Kidney (tissue), 14 donors: Measurements from ENCODE around the gene RNF224. TPM values are rescaled to one million over a fixed set of nuclear protein-coding genes. Genes with fewer than 3 reads are reported as not detected.

Source experiments
- DNase-seq, 5 donors: peaks; one replicate each; pipeline ENCODE4 v3.0.0-alpha.2; 2013 to 2020
- FAIRE-seq: peaks from 2 replicates; lab custom pipeline; 2012; peaks lifted over from hg19 to GRCh38; lab: Jason Lieb, UNC
- H3K27ac ChIP-seq, 2 donors: one replicate each; pipeline ENCODE4 v1.7.0; 2013; ENCODE audit warnings: low read depth in 2 of 2, low read length in 2 of 2, inconsistent platforms in 1 of 2
- H3K27me3 ChIP-seq: one replicate; pipeline ENCODE4 v1.7.1; 2013; ENCODE audit warnings: low read length, inconsistent platforms; ENCODE audit not compliant: control insufficient read depth, insufficient read depth
- H3K36me3 ChIP-seq, 3 donors: one replicate each; pipeline versions ENCODE4 v1.7.0 to v1.7.1; 2013; ENCODE audit warnings: low read length in 3 of 3, control low read depth in 1 of 3, inconsistent platforms in 1 of 3; ENCODE audit not compliant: insufficient read depth in 3 of 3, control insufficient read depth in 2 of 3
- H3K4me1 ChIP-seq, 3 donors: one replicate each; pipeline versions ENCODE4 v1.7.0 to v1.7.1; 2013; ENCODE audit warnings: low read length in 3 of 3, inconsistent platforms in 1 of 3, low read depth in 1 of 3; ENCODE audit not compliant: control insufficient read depth in 2 of 3, insufficient read depth in 2 of 3
- H3K4me3 ChIP-seq, 3 donors: one replicate each; pipeline versions ENCODE4 v1.7.0 to v1.8.1; 2013; ENCODE audit warnings: low read length in 3 of 3, control low read depth in 1 of 3, inconsistent platforms in 1 of 3
- H3K9ac ChIP-seq, 3 donors: one replicate each; pipeline versions ENCODE4 v1.7.0 to v1.7.1; 2013; ENCODE audit warnings: low read length in 3 of 3, control low read depth in 1 of 3, inconsistent platforms in 1 of 3
- H3K9me3 ChIP-seq, 3 donors: one replicate each; pipeline versions ENCODE4 v1.7.0 to v1.7.1; 2013; ENCODE audit warnings: low read length in 3 of 3, control low read depth in 1 of 3, inconsistent platforms in 1 of 3; ENCODE audit not compliant: control insufficient read depth in 2 of 3, insufficient read depth in 1 of 3
- intact Hi-C: fragments of 100-400 bp; cut with DNase I; formaldehyde crosslinking; loops from one replicate; pipeline ENCODE4 v1.11.1; 2022
- polyA plus RNA-seq: library from polyadenylated mRNA; stranded (reverse); fragments of 350-450 nt; fragmentation: Illumina TruSeq; extraction: RNeasy Lipid Tissue Mini Kit (QIAGEN cat#74804); gene quantifications from one replicate; pipeline ENCODE4 v1.2.3, GENCODE V29; 2014; ENCODE audit warnings: low read depth, low replicate concordance; ENCODE audit not compliant: insufficient read depth
- total RNA-seq: library from RNA; stranded (reverse); fragmentation: NEBNext Ultra II Directional; extraction: Animal tissue kit (Norgen Biotek cat#: 25700); gene quantifications from one replicate; pipeline ENCODE4 v1.2.1, GENCODE V29; 2021
- TF ChIP-seq, protein P1 (sequence below): IDR thresholded peaks from 3 replicates; pipeline ENCODE4 v1.5.1; 2012; ENCODE audit warnings: mild to moderate bottlenecking, moderate library complexity, borderline replicate concordance; ENCODE audit not compliant: insufficient read depth; ENCODE audit errors: extremely low read depth
- donor health status: control.
- donor health status: control.
- donor health status: control.
- donor health status: control.
- donor health status: control.
- donor health status: DM: yes; HTN: yes; CAD: no.
- donor health status: Normal renal cell carcinoma (clear cell type).

Gene RNF224
- total and polyA plus RNA-seq, 2 donors from 2014 or later = 0.80 to 0.85 TPM

DNA sequence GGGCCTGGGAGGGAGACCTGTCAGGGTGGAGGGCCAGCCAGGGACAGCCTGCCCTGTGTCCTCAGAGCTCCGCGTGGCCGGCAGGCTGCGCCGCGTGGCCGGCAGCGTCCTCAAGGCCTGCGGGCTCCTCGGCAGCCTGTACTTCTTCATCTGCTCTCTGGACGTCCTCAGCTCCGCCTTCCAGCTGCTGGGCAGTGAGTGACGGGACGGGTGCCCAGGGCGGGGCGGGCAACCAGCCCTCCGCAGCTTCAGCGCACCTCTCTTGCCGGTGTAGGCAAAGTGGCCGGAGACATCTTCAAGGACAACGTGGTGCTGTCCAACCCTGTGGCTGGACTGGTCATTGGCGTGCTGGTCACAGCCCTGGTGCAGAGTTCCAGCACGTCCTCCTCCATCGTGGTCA, 5.2 kb downstream of the RNF224 start:
- TF ChIP-seq, protein P1, sequence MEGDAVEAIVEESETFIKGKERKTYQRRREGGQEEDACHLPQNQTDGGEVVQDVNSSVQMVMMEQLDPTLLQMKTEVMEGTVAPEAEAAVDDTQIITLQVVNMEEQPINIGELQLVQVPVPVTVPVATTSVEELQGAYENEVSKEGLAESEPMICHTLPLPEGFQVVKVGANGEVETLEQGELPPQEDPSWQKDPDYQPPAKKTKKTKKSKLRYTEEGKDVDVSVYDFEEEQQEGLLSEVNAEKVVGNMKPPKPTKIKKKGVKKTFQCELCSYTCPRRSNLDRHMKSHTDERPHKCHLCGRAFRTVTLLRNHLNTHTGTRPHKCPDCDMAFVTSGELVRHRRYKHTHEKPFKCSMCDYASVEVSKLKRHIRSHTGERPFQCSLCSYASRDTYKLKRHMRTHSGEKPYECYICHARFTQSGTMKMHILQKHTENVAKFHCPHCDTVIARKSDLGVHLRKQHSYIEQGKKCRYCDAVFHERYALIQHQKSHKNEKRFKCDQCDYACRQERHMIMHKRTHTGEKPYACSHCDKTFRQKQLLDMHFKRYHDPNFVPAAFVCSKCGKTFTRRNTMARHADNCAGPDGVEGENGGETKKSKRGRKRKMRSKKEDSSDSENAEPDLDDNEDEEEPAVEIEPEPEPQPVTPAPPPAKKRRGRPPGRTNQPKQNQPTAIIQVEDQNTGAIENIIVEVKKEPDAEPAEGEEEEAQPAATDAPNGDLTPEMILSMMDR = no peak
- H3K4me3 ChIP-seq = peak overlapping the region in 1 of 3 donors; percentile 25
- DNase-seq (no peak), FAIRE-seq (no peak)
- no peak overlapping the region for H3K27ac ChIP-seq
- H3K27me3 ChIP-seq = no peaks in the 10 kb centered on the region
- H3K9ac ChIP-seq = no peak overlapping the region
- intact Hi-C loops = loop anchor here (10.0 kb wide), 1 partner anchor 118 kb away; the partner anchor contains the start of gene DPP7
- H3K36me3 ChIP-seq = no peaks in the 10 kb centered on the region
- no peaks in the 10 kb centered on the region for H3K9me3 ChIP-seq
- peaks cover 0 to 19% (median 9%) of the 10 kb centered on the region in 3 donors for H3K4me1 ChIP-seq

DNA sequence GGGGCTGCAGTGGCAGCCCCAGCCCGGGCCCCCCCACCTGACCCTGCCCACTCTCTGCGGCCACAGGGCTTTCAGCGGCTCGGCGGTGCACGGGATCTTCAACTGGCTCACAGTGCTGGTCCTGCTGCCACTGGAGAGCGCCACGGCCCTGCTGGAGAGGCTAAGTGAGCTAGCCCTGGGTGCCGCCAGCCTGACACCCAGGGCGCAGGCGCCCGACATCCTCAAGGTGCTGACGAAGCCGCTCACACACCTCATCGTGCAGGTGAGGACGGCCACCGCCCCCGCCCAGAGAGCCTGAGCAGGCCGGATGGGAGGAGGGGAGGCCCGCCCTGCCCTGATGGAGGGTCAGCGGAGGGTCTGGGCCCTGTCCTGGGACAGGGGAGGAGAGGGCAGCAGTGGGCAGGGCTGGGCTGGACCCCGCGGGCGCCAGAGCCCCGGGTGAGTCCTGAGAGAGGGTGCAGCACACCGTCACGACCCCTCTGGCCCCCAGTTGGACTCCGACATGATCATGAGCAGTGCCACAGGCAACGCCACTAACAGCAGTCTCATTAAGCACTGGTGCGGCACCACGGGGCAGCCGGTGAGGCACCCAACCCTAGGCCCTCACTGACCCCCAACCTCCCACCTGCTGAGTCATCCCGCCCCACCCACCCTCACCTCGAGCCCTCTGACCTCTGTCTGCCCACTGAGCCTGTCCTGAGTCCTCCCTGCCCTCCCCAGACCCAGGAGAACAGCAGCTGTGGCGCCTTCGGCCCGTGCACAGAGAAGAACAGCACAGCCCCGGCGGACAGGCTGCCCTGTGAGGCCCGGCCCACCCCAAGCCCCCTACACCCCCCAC, 6.1 kb downstream of the RNF224 start:
- Histone ChIP-seq H3K9ac (no peak overlapping the region), H3K36me3 (no peaks in the 10 kb centered on the region), H3K27ac (no peak overlapping the region), H3K9me3 (no peaks in the 10 kb centered on the region), H3K4me3 (no peak overlapping the region), H3K4me1 (peaks cover 0 to 16% (median 9%) of the 10 kb centered on the region in 3 donors), H3K27me3 (no peaks in the 10 kb centered on the region)
- FAIRE-seq = no peak
- TF ChIP-seq, protein P1 = no peak
- intact Hi-C loops = loop anchor here (10.0 kb wide), 1 partner anchor 119 kb away; the partner anchor contains the start of gene DPP7
- no peak for DNase-seq

DNA sequence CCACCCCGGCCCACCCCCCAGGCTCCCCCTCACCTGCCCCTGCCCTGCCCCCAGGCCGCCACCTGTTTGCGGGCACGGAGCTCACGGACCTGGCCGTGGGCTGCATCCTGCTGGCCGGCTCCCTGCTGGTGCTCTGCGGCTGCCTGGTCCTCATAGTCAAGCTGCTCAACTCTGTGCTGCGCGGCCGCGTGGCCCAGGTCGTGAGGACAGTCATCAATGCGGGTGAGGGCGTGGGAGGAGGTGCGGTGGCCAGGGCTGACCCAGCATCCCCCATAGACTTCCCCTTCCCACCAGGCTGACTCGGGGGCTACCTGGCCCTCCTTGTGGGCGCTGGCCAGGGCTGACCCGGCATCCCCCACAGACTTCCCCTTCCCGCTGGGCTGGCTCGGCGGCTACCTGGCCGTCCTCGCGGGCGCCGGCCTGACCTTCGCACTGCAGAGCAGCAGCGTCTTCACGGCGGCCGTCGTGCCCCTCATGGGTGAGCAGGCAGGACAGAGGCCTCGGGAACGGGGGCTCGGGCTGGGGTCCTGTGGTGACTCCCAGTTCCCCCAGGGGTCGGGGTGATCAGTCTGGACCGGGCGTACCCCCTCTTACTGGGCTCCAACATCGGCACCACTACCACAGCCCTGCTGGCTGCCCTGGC, 6.9 kb downstream of the RNF224 start:
- no peak for FAIRE-seq
- H3K36me3 ChIP-seq = no peaks in the 10 kb centered on the region

More for the DNA sequence above, 6.9 kb downstream of the RNF224 start:
- no peaks in the 10 kb centered on the region for H3K27me3 ChIP-seq
- H3K4me1 ChIP-seq = peaks cover 0 to 10% (median 7%) of the 10 kb centered on the region in 3 donors
- no peak overlapping the region for H3K27ac ChIP-seq
- no peaks in the 10 kb centered on the region for H3K9me3 ChIP-seq
- no peak overlapping the region for H3K4me3 ChIP-seq
- DNase-seq = no peak
- intact Hi-C loops = loop anchor here (10.0 kb wide), 1 partner anchor 119 kb away; the partner anchor contains the start of gene DPP7
- no peak overlapping the region for H3K9ac ChIP-seq
- TF ChIP-seq, protein P1 = no peak
